ENCODE data around the gene PRND. TPM values are rescaled to one million over a fixed set of nuclear protein-coding genes. Genes with fewer than 3 reads are reported as not detected.
A peak's percentile ranks its signal among the peaks of the same experiment; 100 is the strongest.

Gene PRND
- total and polyA plus RNA-seq, 2 donors (not counting 1 experiment from before 2014, with no cell fraction given), result not detected

DNA sequence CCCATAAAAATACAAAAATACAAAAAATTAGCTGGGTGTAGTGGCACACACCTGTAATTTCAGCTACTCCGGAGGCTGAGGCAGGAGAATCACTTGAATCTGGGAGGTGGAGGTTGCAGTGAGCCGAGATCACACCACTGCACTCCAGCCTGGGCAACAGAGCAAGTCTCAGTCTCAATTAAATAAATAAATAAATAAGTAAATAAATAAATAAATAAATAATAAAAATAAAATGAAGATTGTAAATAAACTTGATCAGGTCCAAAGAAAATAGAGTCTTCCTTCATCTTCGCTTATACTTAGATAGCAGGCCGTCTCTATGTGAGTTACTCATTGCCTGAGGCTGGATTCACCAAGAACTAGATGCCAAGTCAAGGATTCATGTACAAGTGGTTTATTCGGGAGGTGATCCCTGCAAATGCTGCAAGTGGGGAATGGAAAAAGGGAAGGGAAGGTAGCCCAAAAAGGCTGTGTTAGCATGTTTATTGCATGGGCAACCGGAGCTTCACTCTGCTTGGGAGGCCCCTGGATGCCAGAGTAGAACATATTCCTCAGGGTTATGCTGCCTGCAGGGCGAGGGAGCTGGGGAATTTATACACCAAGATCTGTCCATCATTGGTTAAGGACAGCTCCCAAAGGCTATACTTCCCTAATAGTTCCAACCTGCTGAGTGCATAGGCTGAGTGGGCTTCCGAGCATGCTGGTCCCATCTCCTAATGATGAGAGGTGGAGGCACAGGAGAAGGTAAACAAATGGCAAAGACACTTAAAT is 16.3 kb downstream of the PRND start:
- H3K27me3 ChIP-seq (ENCODE audit: control insufficient read depth, insufficient read depth, low read length), result peaks cover 10% of the 10 kb centered on the region
- H3K4me3 ChIP-seq (replicated peaks in 1 of 4; ENCODE audit: control extremely low read depth in 1 of 4, insufficient read depth in 1 of 4, low read depth in 3 of 4, low read length in 4 of 4), result no peak overlapping the region
- no peak overlapping the region for H3K27ac ChIP-seq (ENCODE audit: insufficient read depth, low read length)
- DNase-seq (ENCODE audit: low read depth in 2 of 2), result no peak
- H3K9me3 ChIP-seq (ENCODE audit: control insufficient read depth, insufficient read depth, low read depth, low read length), result no peaks in the 10 kb centered on the region
- no peak overlapping the region for H3K4me2 ChIP-seq (ENCODE audit: extremely low read depth, insufficient read depth, low read length)
- no peaks in the 10 kb centered on the region for H3K79me2 ChIP-seq (ENCODE audit: control insufficient read depth, insufficient read depth, low read length)
- H3K9ac ChIP-seq (ENCODE audit: insufficient read depth, low read length), result no peak overlapping the region
- H2AFZ ChIP-seq (ENCODE audit: low read length), result no peak overlapping the region
- no peaks in the 10 kb centered on the region for H3K36me3 ChIP-seq (ENCODE audit: control insufficient read depth, insufficient read depth, low read length)
- H3K4me1 ChIP-seq (ENCODE audit: control insufficient read depth, extremely low read depth, insufficient read depth, low read length), result no peaks in the 10 kb centered on the region
- H4K20me1 ChIP-seq (ENCODE audit: control insufficient read depth, extremely low read depth, insufficient read depth, low read length), result no peaks in the 10 kb centered on the region
- TF ChIP-seq, protein P1, sequence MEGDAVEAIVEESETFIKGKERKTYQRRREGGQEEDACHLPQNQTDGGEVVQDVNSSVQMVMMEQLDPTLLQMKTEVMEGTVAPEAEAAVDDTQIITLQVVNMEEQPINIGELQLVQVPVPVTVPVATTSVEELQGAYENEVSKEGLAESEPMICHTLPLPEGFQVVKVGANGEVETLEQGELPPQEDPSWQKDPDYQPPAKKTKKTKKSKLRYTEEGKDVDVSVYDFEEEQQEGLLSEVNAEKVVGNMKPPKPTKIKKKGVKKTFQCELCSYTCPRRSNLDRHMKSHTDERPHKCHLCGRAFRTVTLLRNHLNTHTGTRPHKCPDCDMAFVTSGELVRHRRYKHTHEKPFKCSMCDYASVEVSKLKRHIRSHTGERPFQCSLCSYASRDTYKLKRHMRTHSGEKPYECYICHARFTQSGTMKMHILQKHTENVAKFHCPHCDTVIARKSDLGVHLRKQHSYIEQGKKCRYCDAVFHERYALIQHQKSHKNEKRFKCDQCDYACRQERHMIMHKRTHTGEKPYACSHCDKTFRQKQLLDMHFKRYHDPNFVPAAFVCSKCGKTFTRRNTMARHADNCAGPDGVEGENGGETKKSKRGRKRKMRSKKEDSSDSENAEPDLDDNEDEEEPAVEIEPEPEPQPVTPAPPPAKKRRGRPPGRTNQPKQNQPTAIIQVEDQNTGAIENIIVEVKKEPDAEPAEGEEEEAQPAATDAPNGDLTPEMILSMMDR (conservative IDR thresholded peaks at IDR 0.05 in 1 of 2, IDR thresholded peaks at IDR 0.05 in 1 of 2; ENCODE audit: low read depth in 1 of 2, low read length in 2 of 2), result no peak
- no peak for TF ChIP-seq EZH2 (IDR thresholded peaks at IDR 0.05; ENCODE audit: low read length, missing control alignments)

DNA sequence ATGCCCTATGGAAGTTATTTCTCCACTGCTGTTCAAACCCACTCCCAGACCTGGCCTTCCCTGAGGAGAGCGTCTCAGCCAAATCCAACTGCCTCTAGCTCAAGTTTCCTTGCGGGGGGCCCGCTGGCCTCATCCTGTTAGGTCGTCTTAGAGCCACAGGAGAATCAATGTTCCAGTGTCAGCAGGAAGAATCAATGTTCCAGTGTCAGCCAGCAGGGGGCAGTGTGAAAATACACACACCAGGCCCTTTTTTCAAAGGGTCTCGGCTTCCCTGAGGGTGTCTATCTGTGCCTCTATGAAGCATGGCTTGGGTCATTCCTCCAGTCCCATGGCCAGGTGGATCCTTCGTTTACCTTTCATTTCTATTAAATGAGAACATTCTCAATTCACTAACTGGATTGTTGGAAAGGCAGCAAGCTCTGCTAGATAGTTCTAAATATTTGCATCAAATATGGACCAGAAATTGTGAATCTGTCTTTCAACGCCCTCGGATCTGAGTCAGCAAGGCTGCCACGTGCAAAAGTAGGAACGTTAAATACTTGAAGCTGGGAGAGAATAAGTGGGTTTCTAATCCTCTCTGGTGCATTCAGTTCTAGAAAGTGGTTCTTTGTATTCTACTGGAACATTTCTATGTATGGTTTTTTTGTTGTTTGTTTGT is 19.2 kb downstream of the PRND start:
- H3K27ac ChIP-seq (ENCODE audit: insufficient read depth, low read length), result no peak overlapping the region
- DNase-seq (ENCODE audit: low read depth in 2 of 2), result peak; percentile 20 to 48

DNA sequence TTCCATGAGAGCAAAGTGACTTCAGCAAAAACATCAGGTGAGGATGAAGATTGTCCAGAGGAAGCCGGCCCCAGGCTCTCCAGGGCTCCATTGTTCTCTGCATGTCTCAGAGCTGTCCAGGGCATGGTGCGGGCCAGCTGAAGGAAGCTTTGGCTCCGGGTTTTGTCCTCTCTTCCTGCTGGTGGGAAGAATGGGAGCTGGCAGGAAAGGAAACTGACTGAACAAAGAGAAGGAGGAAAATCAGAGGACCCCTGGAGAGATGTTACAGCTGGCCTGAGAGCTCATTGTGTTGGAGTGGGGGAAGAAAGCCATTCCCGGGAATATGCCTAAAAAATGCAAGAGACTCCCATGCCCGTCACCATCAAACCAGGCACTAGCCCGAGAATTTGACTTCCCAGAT is 27.1 kb downstream of the PRND start:
- H3K27me3 ChIP-seq (ENCODE audit: control insufficient read depth, insufficient read depth, low read length), result peaks cover 14% of the 10 kb centered on the region
- TF ChIP-seq, protein P1 (conservative IDR thresholded peaks at IDR 0.05 in 1 of 2, IDR thresholded peaks at IDR 0.05 in 1 of 2; ENCODE audit: low read depth in 1 of 2, low read length in 2 of 2), result no peak
- TF ChIP-seq EZH2 (IDR thresholded peaks at IDR 0.05; ENCODE audit: low read length, missing control alignments), result no peak
- H3K4me1 ChIP-seq (ENCODE audit: control insufficient read depth, extremely low read depth, insufficient read depth, low read length), result no peaks in the 10 kb centered on the region
- no peak for DNase-seq (ENCODE audit: low read depth in 2 of 2)
- H3K4me3 ChIP-seq (replicated peaks in 1 of 4; ENCODE audit: control extremely low read depth in 1 of 4, insufficient read depth in 1 of 4, low read depth in 3 of 4, low read length in 4 of 4), result no peak overlapping the region
- no peaks in the 10 kb centered on the region for H4K20me1 ChIP-seq (ENCODE audit: control insufficient read depth, extremely low read depth, insufficient read depth, low read length)
- no peak overlapping the region for H2AFZ ChIP-seq (ENCODE audit: low read length)
- no peak overlapping the region for H3K4me2 ChIP-seq (ENCODE audit: extremely low read depth, insufficient read depth, low read length)
- no peak overlapping the region for H3K27ac ChIP-seq (ENCODE audit: insufficient read depth, low read length)
- no peaks in the 10 kb centered on the region for H3K36me3 ChIP-seq (ENCODE audit: control insufficient read depth, insufficient read depth, low read length)
- H3K9ac ChIP-seq (ENCODE audit: insufficient read depth, low read length), result no peak overlapping the region
- no peaks in the 10 kb centered on the region for H3K9me3 ChIP-seq (ENCODE audit: control insufficient read depth, insufficient read depth, low read depth, low read length)
- no peaks in the 10 kb centered on the region for H3K79me2 ChIP-seq (ENCODE audit: control insufficient read depth, insufficient read depth, low read length)

More for the DNA sequence above, 19.2 kb downstream of the PRND start:
- no peak overlapping the region for H3K9ac ChIP-seq (ENCODE audit: insufficient read depth, low read length)
- H3K79me2 ChIP-seq (ENCODE audit: control insufficient read depth, insufficient read depth, low read length), result no peaks in the 10 kb centered on the region
- no peaks in the 10 kb centered on the region for H3K9me3 ChIP-seq (ENCODE audit: control insufficient read depth, insufficient read depth, low read depth, low read length)
- no peak overlapping the region for H3K4me3 ChIP-seq (replicated peaks in 1 of 4; ENCODE audit: control extremely low read depth in 1 of 4, insufficient read depth in 1 of 4, low read depth in 3 of 4, low read length in 4 of 4)
- no peaks in the 10 kb centered on the region for H3K4me1 ChIP-seq (ENCODE audit: control insufficient read depth, extremely low read depth, insufficient read depth, low read length)
- no peak overlapping the region for H2AFZ ChIP-seq (ENCODE audit: low read length)
- H3K36me3 ChIP-seq (ENCODE audit: control insufficient read depth, insufficient read depth, low read length), result no peaks in the 10 kb centered on the region
- H3K27me3 ChIP-seq (ENCODE audit: control insufficient read depth, insufficient read depth, low read length), result peaks cover 3% of the 10 kb centered on the region
- H3K4me2 ChIP-seq (ENCODE audit: extremely low read depth, insufficient read depth, low read length), result no peak overlapping the region
- no peaks in the 10 kb centered on the region for H4K20me1 ChIP-seq (ENCODE audit: control insufficient read depth, extremely low read depth, insufficient read depth, low read length)
- TF ChIP-seq, protein P1 (conservative IDR thresholded peaks at IDR 0.05 in 1 of 2, IDR thresholded peaks at IDR 0.05 in 1 of 2; ENCODE audit: low read depth in 1 of 2, low read length in 2 of 2), result peak; percentile 64 to 82
- no peak for TF ChIP-seq EZH2 (IDR thresholded peaks at IDR 0.05; ENCODE audit: low read length, missing control alignments)
